T-helper 2 cell (primary cell): ENCODE results near the gene PGBD5.
A peak's percentile ranks its signal among the peaks of the same experiment; 100 is the strongest.

Source experiments
- DNase-seq, 5 experiments: peaks; one replicate each; pipeline versions ENCODE4 v3.0.0 to v3.0.0-alpha.2; 2012 to 2022

Gene PGBD5

GRCh38 chr1:230277201-230278025, 148.7 kb downstream of the PGBD5 start:
- DNase-seq = no peak

- DNase-seq = no peak
These were observed 149.7 kb downstream of the PGBD5 start for GRCh38 chr1:230276401-230276800.

- no peak for DNase-seq
These were observed 151.9 kb downstream of the PGBD5 start for GRCh38 chr1:230274254-230274653.

- no peak for DNase-seq
These were observed 152.9 kb downstream of the PGBD5 start for GRCh38 chr1:230273141-230273710.

- no peak for DNase-seq
These were observed 153.6 kb downstream of the PGBD5 start for GRCh38 chr1:230272557-230272956.

- no peak for DNase-seq
These were observed 154.7 kb downstream of the PGBD5 start for GRCh38 chr1:230271300-230272035.

- DNase-seq = peak in 1 of 5 experiments; percentile 56
These were observed 155.4 kb downstream of the PGBD5 start for GRCh38 chr1:230270559-230271281.

- DNase-seq = no peak
These were observed 156.0 kb downstream of the PGBD5 start for GRCh38 chr1:230270185-230270558.

GRCh38 chr1:230268371-230269170, 157.6 kb downstream of the PGBD5 start:
- DNase-seq = peak in 1 of 5 experiments; percentile 15

GRCh38 chr1:230267338-230268065, 158.6 kb downstream of the PGBD5 start:
- DNase-seq = no peak

GRCh38 chr1:230266456-230266855, 159.7 kb downstream of the PGBD5 start:
- DNase-seq = no peak

- DNase-seq = no peak
These were observed 160.7 kb downstream of the PGBD5 start for GRCh38 chr1:230265200-230266115.
